HG02943 (cell line): ENCODE results near the gene HIKESHI.
"Not testable (repeated sequence)": the region's sequence is repeated elsewhere in the genome, so short reads cannot be mapped to it uniquely, and the experiment has no call there.

Experiments used
- ATAC-seq: cut with Tn5 transposase; IDR thresholded peaks from one replicate; pipeline ENCODE4 v1.9.1; 2021; ENCODE audit warnings: mild to moderate bottlenecking, low read depth, moderate library complexity; ENCODE audit not compliant: unreplicated experiment

Gene HIKESHI

GRCh38 chr11:86291466-86292262 lies 10.4 kb upstream of the HIKESHI start:
- no peak for ATAC-seq

- peak; percentile 52 for ATAC-seq
Measured at GRCh38 chr11:86292912-86293616, 9.0 kb upstream of the HIKESHI start.

DNA sequence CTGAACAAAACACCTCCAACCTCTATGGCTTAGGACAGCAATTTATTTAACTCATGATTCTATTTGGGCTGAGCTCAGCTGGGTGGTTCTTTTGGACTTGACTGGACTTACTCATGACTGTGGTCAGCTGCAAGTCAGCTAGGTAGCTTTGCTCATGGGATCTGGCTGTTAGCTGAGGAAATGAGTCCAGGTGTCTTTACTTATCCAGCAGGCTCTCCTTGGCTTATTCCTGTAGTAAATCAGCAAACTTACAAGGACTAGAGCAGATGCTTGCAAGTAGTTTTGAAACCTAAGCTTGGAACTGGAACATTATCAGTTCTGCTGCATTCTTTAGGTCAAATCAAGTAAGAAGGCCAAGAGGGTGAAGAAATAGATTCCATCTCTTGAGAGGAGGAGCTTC lies 8.0 kb upstream of the HIKESHI start:
- ATAC-seq: no peak

DNA sequence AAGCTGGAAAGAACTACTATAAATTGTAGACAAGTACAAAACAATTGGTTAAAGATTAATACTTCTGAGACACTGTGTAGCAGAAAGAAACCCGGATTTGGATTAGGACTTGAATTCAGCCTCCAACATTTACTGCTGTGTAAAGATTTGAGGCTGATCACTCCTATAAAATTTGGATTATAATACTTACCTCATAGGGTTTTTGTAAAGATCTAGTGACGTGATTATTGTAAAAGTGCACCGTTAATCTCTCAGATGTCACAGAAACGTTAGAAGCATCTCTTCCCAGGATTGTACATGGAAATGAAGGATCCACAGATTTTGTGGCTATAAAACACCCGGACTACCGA lies 323 bp upstream of the HIKESHI start:
- ATAC-seq: peak; percentile 6

- ATAC-seq: no peak
Measured at GRCh38 chr11:86303257-86303656, 1.2 kb downstream of the HIKESHI start.

DNA sequence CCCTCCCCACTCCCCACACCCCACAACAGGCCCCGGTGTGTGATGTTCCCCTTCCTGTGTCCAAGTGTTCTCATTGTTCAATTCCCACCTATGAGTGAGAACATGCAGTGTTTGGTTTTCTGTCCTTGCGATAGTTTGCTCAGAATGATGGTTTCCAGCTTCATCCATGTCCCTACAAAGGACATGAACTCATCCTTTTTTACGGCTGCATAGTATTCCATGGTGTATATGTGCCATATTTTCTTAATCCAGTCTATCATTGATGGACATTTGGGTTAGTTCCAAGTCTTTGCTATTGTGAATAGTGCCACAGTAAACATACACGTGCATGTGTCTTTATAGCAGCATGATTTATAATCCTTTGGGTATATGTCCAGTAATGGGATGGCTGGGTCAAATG lies 6.7 kb downstream of the HIKESHI start:
- not testable (repeated sequence) for ATAC-seq

- ATAC-seq: no peak
Measured at GRCh38 chr11:86313793-86314192, 11.8 kb downstream of the HIKESHI start.

DNA sequence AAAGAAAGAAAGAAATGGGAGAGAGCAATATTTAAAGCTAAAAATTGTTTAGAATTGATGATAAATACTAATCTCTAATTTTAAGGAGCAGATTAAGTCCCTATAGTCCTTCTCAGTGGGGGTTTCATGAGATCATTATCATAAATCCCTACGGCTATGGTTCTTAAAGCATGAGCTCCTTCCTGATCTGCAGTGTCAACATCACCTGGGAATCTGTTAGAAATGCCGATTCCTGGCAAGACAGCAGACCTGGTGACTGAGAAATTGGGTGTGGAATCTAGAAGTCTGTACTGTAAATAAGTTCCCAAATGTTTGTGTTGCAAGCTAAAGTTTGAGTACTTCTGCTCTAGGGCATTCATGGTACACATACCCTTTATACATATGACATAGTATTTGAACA lies 12.6 kb downstream of the HIKESHI start:
- no peak for ATAC-seq

GRCh38 chr11:86335131-86335767 lies 33.2 kb downstream of the HIKESHI start:
- no peak for ATAC-seq

- no peak for ATAC-seq
Measured at GRCh38 chr11:86337227-86337626, 35.2 kb downstream of the HIKESHI start.

DNA sequence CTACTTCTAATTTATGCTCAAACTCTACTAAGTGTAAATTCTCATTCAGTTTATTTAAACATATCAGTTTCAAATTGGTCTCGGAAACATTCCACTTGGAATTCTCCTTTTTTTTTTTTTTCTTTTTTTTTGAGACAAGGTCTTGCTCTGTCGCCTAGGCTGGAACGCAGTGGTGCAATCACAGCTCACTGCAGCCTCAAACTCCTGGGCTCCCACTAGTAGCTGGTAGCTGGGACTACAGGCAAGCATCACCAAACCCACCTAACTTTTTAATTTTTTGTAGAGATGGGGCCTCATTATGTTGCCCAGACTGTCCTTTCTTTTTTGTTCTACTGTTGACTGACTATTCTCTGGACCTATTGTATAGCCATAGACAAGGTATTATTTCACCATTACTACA lies 39.3 kb downstream of the HIKESHI start:
- no peak for ATAC-seq

- no peak for ATAC-seq
Measured at GRCh38 chr11:86346513-86346912, 44.5 kb downstream of the HIKESHI start.

DNA sequence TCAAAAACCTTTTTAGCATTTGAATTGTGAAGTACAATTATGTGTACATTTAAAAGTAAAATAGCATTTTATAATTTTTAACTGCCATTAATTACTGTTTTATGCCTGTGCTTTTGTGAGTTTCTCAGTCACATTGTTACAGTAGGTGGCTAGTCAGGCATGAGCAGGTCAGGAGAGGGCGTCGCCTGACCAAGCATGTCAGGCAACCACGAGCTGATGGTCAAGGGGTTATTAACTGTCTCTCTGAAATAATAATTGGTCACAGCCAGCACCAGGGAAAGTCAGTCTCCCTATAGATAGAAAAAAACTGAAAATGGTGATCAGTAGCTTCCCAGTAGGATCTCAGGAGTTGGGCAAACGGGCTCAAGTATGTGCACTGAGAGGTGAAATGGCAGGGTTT lies 53.2 kb downstream of the HIKESHI start:
- ATAC-seq: no peak

- not testable (repeated sequence) for ATAC-seq
Measured at GRCh38 chr11:86357412-86357811, 55.4 kb downstream of the HIKESHI start.

GRCh38 chr11:86358720-86359119 lies 56.7 kb downstream of the HIKESHI start:
- ATAC-seq: no peak

DNA sequence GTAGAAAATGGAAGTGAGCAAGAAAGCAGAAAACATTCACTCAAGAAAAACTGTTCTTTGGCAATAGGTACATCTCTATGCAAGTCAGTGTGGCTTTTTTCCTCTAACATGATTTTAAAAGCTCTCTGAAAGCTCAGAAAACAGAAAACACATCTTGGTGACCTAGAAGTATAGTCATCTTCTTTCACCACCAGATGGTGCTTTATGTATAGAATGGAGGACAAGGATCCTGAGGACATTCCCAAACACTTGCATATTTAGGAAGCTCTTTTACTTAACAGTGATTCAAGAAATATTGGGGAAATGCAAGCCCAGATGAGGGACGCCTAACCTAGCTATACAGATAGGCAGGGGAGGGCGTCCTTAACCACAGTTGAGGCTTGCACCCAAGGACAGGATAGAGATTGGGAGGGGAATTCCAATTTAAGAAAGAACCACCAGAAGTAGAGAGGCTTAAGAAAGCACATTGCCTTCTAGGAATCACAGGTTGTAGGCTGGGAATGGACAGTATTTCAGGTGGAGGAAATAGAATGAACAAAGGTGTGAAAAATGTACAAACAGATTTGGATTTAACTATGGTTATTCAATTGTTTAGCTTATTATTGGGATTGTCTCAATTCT lies 58.8 kb downstream of the HIKESHI start:
- no peak for ATAC-seq

- no peak for ATAC-seq
Measured at GRCh38 chr11:86363424-86363823, 61.4 kb downstream of the HIKESHI start.

- ATAC-seq: no peak
Measured at GRCh38 chr11:86365546-86365945, 63.5 kb downstream of the HIKESHI start.

DNA sequence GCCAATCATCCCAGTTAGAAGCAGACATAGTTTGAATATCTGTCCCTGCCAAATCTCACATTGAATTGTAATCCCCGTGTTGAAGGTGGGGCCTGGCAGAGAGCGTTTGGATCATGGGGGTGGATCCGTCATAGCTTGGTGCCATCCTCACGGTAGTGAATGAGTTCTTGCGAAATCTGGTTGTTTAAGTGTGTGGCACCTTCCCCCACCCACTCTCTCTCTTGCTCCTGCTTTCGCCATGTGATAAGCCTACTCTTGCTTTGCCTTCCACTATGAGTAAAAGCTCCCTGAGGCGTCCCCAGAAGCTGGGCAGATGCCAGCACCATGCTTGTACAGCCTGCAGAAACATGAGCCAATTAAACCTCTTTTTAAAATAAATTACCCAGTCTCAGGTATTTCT lies 67.6 kb downstream of the HIKESHI start:
- ATAC-seq: no peak

DNA sequence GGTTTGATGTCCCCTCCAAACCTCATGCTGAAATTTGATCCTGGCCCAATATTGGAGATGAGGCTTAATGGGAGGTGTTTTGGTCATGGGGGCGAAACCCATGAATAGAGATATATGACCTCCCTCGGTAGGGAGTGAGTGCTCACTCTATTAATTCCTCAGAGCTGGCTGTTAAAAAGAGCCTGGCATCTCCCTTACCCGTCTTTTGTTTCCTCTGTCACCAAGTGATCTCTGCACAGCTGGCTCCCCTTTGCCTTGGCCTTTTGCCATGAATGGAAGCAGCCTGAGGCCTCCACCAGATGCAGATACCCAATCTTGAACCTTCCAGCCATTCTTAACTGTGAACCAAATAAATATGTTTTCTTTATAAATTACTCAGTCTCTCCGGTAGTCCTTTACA lies 68.1 kb downstream of the HIKESHI start:
- ATAC-seq: no peak

DNA sequence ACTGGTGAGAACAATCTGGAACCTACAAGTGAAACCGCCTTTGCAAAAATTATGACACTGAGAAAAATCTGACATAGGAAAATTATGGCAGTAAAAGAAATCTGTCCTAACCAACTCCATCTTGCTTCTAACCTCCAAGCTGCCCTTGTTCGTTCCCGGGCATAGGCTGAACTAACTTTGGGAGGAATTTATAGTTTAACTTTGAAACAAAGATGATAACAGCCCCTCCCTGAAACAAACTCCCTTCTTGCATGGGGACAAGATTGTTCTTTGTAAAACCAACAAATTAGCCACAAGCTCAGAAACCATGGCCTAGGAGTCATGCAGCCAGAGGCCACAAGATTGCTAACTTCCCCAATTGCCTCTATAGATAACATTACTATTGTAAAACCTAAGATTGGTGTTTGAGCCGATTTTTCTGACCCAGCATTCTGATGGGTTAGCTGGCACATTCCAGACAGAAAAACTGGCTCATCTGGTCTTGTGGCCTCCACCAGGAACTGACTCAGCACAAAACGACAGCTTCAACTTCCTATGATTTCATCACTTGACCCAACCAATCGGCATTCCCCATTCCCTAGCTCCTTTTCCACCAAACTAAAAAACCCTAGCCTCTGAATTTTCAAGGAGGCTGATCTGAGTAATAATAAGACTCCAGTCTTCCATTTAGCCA lies 69.0 kb downstream of the HIKESHI start:
- ATAC-seq: no peak
